Suprapubic skin (tissue), 4 donors: Measurements from ENCODE around the gene IL36B.

Experiments used
- CTCF ChIP-seq, 2 donors: fragments of 200-600 bp in 1 of 2; fragments of 450-650 bp in 1 of 2; sonication (generic) in 1 of 2; IDR thresholded peaks; one replicate each; pipeline ENCODE4 v1.5.1; 2016 to 2019; ENCODE audit warnings: antibody characterized with exemption in 2 of 2, mild to moderate bottlenecking in 1 of 2, moderate library complexity in 1 of 2
- EP300 ChIP-seq: sonication (generic); formaldehyde crosslinking; IDR thresholded peaks from one replicate; pipeline ENCODE4 v1.6.1; 2017; ENCODE audit warnings: antibody characterized with exemption
- POLR2AphosphoS5 ChIP-seq, 3 donors: sonication (generic); formaldehyde crosslinking; IDR thresholded peaks; one replicate each; pipeline ENCODE4 v1.6.1; 2017; ENCODE audit warnings: antibody characterized with exemption in 3 of 3

- TF ChIP-seq CTCF (IDR thresholded peaks at IDR 0.05) = no peak
- TF ChIP-seq POLR2AphosphoS5 (IDR thresholded peaks at IDR 0.05) = no peak
- TF ChIP-seq EP300 = no peak
Observed at GRCh38 chr2:113058411-113058994, 5.8 kb upstream of the IL36B start.
